ENCODE measurements around the gene CFAP126. TPM values are rescaled to one million over a fixed set of nuclear protein-coding genes. Genes with fewer than 3 reads are reported as not detected.

The CFAP126 gene
- total RNA-seq, 1 experiment from 2014 or later, result not detected

DNA sequence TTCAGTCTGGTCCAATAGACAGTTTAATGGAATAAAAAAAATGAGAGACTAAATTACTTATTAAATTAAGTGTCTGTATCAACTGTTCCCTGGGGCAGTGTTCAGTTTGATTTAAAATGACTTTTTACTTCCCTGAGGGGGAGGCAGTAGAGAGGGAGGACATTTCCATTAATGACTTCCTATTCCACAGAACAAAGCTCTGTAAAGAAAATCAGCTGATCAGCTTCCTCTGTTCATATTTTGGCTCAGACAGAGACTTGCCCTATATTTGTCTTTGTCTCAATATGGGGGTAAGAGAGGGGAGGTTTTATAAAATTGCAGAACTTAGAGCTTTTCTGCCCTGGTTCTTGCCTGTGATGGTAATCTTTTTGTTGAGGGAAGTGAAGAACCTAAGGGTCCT, 8.4 kb downstream of the CFAP126 start:
- DNase-seq, result no peak
- Histone ChIP-seq H4K5ac (ENCODE audit: insufficient read length, low read depth, low read length) (no peak overlapping the region), H4K8ac (replicated peaks; ENCODE audit: insufficient read length, low read depth, low read length) (no peak overlapping the region), H4K20me1 (ENCODE audit: control insufficient read depth, insufficient read depth, insufficient read length) (no peaks in the 10 kb centered on the region), H3K23ac (ENCODE audit: insufficient read length, low read depth, low read length) (no peak overlapping the region), H3K56ac (ENCODE audit: insufficient read length, low read depth, low read length) (no peak overlapping the region), H2BK12ac (ENCODE audit: insufficient read length, low read depth, low read length) (no peak overlapping the region), H3K4ac (ENCODE audit: low read depth, low read length) (no peak overlapping the region), H3K9ac (ENCODE audit: extremely low read depth, insufficient read length, low read length) (no peak overlapping the region), H3T11ph (ENCODE audit: low read length) (no peak overlapping the region), H2AFZ (ENCODE audit: low read length) (no peak overlapping the region), H3K79me2 (ENCODE audit: insufficient read depth, low read length) (no peaks in the 10 kb centered on the region), H2BK20ac (ENCODE audit: low read depth, low read length, poor library complexity, severe bottlenecking) (no peak overlapping the region), H3K23me2 (ENCODE audit: insufficient read length, low read depth, low read length, poor library complexity, severe bottlenecking) (no peaks in the 10 kb centered on the region), H3K79me1 (ENCODE audit: insufficient read depth, low read depth, low read length, poor library complexity, severe bottlenecking) (no peaks in the 10 kb centered on the region), H3K27ac (ENCODE audit: insufficient read length, low read depth, low read length) (no peak overlapping the region), H2BK120ac (ENCODE audit: low read depth, low read length, poor library complexity, severe bottlenecking) (no peak overlapping the region), H3K4me1 (ENCODE audit: insufficient read depth, low read length) (no peaks in the 10 kb centered on the region), H3K18ac (ENCODE audit: insufficient read length, low read depth, low read length) (no peak overlapping the region), H2BK5ac (ENCODE audit: insufficient read length, low read length) (no peak overlapping the region), H3K27me3 (ENCODE audit: insufficient read depth, low read length) (no peaks in the 10 kb centered on the region), H3K4me2 (ENCODE audit: insufficient read depth, insufficient read length, low read length) (no peak overlapping the region), H3K9me3 (ENCODE audit: control insufficient read depth, low read depth, low read length) (no peaks in the 10 kb centered on the region), H3K14ac (ENCODE audit: insufficient read depth, low read length) (no peak overlapping the region), H2BK15ac (ENCODE audit: low read depth, low read length) (no peak overlapping the region), H4K91ac (ENCODE audit: insufficient read length, low read depth, low read length) (no peak overlapping the region), H2AK5ac (ENCODE audit: insufficient read length, low read length) (no peak overlapping the region)
- no peak for TF ChIP-seq CTCF (conservative IDR thresholded peaks at IDR 0.05)
- Mint-ChIP-seq H3K36me3 (ENCODE audit: insufficient read depth in 1 of 3, low read depth in 3 of 3) (peaks cover 4 to 27% (median 17%) of the 10 kb centered on the region in 3 experiments; a peak in 5 of 7 replicates), H3K4me1 (no peaks in the 10 kb centered on the region), H3K27ac (0 out of 7 replicates have a peak overlapping the region, but pooled peaks of 1 of the 3 experiments have one; percentile 2), H3K27me3 (ENCODE audit: low read depth) (no peaks in the 10 kb centered on the region), H3K4me3 (no peak overlapping the region), H3K9me3 (no peaks in the 10 kb centered on the region)

All from H9 (cell line).